HT-29 (cell line): Measurements from ENCODE around the gene EML4. TPM values are rescaled to one million over a fixed set of nuclear protein-coding genes. Genes with fewer than 3 reads are reported as not detected.
A peak's percentile ranks its signal among the peaks of the same experiment; 100 is the strongest.
"Not testable (repeated sequence)": the region's sequence is repeated elsewhere in the genome, so short reads cannot be mapped to it uniquely, and the experiment has no call there.

Source experiments
- DNase-seq: peaks from one replicate; pipeline ENCODE4 v3.0.0-alpha.2; 2015; ENCODE audit warnings: low spot score
- total RNA-seq: library from RNA; depleted of rRNA; stranded (reverse); fragments of >200 nt; shearing (Covaris generic); gene quantifications from 2 replicates; pipeline ENCODE4 v1.2.3, GENCODE V29; 2014; rRNA removed

EML4 gene, protein sequence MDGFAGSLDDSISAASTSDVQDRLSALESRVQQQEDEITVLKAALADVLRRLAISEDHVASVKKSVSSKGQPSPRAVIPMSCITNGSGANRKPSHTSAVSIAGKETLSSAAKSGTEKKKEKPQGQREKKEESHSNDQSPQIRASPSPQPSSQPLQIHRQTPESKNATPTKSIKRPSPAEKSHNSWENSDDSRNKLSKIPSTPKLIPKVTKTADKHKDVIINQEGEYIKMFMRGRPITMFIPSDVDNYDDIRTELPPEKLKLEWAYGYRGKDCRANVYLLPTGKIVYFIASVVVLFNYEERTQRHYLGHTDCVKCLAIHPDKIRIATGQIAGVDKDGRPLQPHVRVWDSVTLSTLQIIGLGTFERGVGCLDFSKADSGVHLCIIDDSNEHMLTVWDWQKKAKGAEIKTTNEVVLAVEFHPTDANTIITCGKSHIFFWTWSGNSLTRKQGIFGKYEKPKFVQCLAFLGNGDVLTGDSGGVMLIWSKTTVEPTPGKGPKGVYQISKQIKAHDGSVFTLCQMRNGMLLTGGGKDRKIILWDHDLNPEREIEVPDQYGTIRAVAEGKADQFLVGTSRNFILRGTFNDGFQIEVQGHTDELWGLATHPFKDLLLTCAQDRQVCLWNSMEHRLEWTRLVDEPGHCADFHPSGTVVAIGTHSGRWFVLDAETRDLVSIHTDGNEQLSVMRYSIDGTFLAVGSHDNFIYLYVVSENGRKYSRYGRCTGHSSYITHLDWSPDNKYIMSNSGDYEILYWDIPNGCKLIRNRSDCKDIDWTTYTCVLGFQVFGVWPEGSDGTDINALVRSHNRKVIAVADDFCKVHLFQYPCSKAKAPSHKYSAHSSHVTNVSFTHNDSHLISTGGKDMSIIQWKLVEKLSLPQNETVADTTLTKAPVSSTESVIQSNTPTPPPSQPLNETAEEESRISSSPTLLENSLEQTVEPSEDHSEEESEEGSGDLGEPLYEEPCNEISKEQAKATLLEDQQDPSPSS
- total RNA-seq: 80.0 and 81.9 TPM in 2 replicates

DNA sequence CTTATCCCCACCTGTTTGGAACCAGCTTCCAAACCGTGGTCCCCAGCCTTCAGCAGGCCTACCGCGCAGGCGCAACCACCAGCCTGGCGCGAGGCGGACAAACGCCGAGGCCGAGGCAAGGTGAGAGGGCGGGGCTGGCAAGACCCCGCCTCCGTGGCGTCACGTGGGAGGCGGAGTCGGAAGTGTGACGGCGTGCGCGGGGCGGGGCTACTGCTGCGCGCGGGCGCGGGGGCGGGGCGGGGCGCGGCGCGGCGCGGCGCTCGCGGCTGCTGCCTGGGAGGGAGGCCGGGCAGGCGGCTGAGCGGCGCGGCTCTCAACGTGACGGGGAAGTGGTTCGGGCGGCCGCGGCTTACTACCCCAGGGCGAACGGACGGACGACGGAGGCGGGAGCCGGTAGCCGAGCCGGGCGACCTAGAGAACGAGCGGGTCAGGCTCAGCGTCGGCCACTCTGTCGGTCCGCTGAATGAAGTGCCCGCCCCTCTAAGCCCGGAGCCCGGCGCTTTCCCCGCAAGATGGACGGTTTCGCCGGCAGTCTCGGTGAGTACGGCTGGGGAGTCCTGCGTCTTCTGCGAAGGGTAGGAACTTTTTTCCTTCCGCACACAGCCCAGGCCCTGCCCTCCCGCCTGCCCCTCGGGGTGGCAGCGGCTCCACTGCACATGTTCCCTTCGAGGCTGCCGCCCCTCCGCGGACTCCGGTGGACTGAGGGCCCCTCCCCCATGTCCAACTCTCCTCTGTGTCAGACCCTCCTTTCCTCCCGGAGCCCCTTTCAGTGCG is at the start of gene EML4:
TSS of gene EML4 (plus strand) at position 254 of the 774 bp plus-strand sequence. CDS start at position 513, 259 bp downstream.
- DNase-seq: peak; percentile 93

DNA sequence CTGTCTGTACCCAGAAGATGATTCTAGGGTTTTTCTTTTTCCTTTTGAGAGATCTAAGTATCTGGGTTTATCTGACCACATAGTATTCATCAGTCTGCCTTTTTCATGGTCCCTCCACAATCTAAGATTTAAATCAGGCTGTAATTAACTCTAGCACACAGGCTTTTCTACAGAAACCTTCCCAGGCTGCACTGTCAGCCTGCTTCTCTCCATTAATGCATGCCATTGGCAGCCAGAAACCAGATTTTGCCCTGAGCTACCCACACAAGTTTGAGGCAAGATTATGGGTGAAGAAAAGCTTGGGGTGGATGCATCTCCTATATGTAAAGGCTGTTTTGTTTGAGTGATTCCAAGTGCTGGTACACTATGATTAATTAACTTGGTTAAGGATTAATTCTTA is 45.7 kb upstream of the EML4 start:
- no peak for DNase-seq

DNA sequence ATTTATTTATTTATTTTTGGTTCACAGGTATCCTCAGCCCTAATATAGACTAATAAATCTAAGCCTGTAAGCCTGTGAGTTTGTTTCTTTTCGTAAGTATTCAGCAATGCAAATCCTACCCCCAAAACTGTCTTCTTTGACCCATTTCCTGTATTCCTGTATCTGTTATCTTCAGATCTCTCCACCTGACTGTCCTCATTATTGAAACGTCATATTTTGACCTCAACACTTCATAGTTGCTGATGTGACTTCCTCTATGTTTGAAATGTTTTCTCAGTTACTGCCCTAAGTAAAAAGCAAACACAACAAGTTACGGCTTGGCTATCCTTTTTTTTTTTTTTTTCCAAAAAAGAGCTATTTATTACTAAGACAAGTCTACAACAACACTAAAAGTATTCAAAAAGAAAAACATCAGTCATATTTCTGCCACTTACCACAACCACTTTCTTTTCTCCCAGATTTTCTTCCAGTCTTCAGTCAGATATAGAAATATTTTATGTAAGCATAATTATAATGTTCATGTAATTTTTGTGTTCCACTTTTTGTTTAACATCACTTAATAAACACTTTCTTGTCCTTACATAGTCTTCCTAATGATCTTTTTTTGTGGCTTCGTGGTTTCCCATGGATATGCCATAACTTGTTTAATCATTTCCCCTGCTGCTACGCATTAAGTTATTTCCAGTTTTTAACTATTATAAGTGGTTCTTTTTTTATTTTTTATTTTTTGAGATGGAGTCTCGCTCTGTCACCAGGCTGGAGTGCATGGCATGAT is 45.0 kb upstream of the EML4 start:
- no peak for DNase-seq

DNA sequence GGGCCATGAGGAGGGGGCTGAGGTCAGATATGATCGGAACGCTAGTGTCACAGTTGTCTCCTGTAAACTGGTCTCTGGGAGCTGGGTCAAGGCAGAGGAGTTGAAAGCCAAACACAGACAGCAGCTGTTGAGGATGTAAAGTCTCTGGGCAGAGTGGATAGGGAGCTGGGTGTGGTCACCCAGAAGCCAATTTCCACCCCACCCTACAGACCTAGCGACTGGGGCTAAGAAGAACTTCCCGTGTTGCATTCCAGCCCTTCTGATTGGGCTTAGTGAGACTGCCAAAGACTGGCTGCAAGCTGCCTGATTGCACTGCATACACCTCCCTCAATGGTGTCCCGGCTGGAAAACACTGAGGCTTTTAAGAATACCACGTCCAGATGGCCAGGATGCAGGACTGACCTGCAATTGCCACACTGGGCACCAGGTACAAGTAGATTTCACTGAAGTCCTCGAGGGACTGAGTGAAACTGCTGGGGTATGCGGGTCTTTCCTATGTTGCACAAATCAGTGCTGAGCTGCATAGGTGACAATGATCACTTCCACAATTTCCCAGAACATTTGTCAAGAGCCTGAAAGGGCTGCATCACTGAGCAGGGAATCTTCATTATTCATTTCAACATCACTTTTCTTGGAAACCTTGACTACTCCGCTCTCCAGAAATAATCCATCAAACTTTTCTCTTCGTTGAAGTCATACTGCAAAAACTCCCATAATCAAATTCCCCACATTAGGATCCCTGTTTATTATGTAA is 43.1 kb upstream of the EML4 start:
- DNase-seq: no peak

- not testable (repeated sequence) for DNase-seq
These were observed 42.3 kb upstream of the EML4 start for GRCh38 chr2:42126873-42127272.

DNA sequence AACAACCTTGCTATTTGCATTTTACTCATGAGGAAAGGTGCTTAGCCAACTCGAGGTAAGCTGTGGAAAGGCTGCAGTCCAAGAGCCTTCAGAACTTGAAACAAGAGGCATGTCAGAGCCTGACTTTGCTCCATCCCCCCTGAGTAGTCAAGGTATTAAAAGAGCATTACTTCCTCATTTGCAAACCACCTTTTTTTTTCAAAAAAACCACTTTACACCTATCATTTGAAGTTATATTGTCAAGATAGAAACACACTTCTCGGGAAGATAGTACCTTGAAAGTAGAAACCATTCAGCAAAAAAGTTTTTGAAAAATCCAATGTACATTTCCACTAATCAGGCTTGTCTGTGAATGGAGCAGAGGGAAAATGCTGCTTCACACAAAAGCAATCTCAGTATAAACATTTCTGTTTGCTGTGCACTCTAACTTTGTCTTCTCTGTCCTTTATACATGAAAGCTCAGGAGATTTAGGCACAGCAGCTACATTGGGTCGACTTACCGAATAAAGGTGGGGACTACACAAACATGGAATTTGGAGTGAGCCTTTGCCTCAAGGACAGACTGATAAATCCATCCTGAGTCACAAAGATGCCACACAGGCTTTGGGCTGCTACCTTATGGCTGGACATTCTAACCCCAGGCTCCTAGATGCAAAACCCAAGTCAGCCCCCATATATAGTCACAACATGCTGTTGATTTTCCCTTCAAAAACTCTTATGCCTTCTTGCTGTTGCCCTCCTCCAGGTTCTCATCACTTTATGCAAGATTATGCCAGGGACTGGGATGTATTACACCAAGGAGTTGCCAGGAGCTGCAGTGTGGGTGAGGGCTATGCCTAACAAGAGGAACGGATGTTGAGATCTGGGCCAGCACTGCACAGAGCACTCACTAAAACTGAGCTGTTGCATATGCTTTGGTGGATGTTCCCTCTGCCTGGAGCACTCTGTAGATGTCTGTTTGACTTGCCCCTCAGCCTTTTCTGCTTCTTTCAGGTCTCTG is 41.4 kb upstream of the EML4 start:
- no peak for DNase-seq

- DNase-seq: peak; percentile 70
These were observed 40.2 kb upstream of the EML4 start for GRCh38 chr2:42128721-42129486.

DNA sequence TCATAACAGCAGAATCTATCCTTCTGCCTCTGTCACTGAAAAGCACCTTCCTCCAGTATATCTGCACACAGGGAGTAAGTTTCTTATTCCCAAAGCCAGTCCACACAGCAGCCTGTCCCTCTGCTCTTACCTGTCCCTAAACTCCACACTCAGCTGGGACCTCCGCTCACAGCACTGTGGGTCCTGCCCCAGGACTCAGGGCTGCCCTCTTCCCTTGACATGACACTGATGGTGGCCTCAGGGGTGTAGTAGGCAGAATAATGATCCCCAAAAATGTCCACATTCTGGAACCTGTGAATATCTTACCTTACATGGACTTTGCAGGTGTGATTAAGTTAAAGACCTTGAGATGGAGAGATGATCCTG is 39.7 kb upstream of the EML4 start:
- no peak for DNase-seq

DNA sequence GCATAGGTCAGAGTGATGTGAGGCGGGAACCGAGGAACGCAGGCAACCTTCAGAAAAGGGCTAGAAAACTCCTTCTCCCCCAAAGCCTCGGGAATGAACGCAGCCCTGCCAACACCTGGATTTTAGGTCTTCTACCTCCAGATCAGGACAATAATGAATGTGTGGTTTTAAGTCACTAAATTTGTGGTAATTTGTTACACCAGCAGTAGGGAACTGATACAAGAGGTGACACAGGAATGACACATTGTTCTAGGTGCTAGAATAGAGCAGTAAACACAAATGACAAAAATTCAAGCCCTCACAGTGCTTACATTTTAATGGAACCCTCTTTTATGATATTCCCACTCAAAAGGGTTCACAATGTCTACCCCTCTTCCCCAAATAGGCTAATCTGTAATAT is 39.2 kb upstream of the EML4 start:
- DNase-seq: no peak

DNA sequence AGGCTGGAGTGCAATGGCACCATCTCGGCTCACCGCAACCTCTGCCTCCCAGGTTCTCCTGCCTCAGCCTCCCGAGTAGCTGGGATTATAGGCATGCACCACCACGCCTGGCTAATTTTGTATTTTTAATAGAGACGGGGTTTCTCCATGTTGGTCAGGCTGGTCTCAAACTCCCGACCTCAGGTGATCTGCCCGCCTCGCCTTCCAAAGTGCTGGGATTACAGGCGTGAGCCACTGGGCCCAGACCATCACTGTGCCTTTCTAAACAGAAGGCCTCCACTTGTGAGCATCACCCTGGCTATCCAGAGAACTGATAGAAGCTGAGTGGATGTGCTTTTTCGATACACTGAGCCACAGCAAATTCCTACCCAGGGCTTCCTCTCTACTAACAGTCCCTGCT is 38.3 kb upstream of the EML4 start:
- not testable (repeated sequence) for DNase-seq

DNA sequence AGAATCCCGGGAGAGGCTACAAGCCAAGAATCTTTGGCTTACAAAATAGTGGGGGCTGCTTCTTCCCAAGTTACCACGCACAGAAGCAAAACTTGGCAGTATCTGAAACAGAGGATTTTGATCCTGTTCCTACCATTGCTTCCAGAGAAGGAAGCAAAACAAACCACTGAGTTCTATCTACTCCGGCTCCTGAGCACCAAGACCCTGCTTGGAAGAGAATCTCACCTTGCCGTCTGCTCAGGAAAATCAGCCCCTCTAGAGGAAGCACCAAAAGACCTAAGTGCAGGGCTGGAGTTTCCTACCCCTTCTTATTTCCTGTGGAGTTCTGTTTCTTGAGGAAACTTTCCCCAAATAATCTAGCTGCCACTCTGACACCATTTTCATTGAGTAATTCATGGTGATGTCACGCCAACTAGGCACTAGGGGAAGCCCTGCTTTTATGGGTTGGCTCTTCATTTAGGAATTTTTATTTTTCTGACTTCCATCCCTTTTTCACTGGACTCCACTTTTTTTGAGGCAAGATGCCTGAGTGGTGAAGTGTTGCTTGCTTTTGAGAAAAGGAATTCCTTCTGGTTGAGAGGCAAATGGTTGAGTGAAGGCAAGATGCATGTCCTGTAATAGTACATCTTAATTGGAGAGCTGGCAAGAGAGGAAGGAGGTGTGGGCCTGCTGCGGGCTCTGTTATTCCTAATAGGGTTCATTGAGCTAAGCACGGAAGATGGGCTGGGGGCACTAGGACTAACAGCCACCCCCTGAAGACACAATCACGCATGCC is 36.8 kb upstream of the EML4 start:
- no peak for DNase-seq

GRCh38 chr2:42132966-42133641 is 36.0 kb upstream of the EML4 start:
- peak; percentile 95 for DNase-seq

GRCh38 chr2:42133771-42134195 is 35.4 kb upstream of the EML4 start:
- DNase-seq: no peak

- DNase-seq: not testable (repeated sequence)
These were observed 34.7 kb upstream of the EML4 start for GRCh38 chr2:42134401-42134932.

- DNase-seq: no peak
These were observed 33.5 kb upstream of the EML4 start for GRCh38 chr2:42135381-42136312.
